ENCODE results near the gene SSNA1. TPM values are rescaled to one million over a fixed set of nuclear protein-coding genes. Genes with fewer than 3 reads are reported as not detected.

Gene SSNA1
- total RNA-seq, 4 donors from 2014 or later: 67.1 to 124 (median 96.7) TPM

GRCh38 chr9:137146527-137146918 lies 42.0 kb upstream of the SSNA1 start:
- H3K4me1 ChIP-seq: no peaks in the 10 kb centered on the region
- no CpG with 5 or more reads among the region's 9 CpGs for WGBS, 2 donors
- H3K4me3 ChIP-seq: no peak overlapping the region
- intact Hi-C loops (cut with DNase I): no loop called here
- peaks cover 0 to 8% (median 0%) of the 10 kb centered on the region in 3 donors for H3K9me3 ChIP-seq
- no peaks in the 10 kb centered on the region for H3K36me3 ChIP-seq
- H3K27ac ChIP-seq: no peak overlapping the region
- no peak for DNase-seq
- TF ChIP-seq, protein P1, sequence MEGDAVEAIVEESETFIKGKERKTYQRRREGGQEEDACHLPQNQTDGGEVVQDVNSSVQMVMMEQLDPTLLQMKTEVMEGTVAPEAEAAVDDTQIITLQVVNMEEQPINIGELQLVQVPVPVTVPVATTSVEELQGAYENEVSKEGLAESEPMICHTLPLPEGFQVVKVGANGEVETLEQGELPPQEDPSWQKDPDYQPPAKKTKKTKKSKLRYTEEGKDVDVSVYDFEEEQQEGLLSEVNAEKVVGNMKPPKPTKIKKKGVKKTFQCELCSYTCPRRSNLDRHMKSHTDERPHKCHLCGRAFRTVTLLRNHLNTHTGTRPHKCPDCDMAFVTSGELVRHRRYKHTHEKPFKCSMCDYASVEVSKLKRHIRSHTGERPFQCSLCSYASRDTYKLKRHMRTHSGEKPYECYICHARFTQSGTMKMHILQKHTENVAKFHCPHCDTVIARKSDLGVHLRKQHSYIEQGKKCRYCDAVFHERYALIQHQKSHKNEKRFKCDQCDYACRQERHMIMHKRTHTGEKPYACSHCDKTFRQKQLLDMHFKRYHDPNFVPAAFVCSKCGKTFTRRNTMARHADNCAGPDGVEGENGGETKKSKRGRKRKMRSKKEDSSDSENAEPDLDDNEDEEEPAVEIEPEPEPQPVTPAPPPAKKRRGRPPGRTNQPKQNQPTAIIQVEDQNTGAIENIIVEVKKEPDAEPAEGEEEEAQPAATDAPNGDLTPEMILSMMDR (IDR thresholded peaks at IDR 0.05): no peak
- TF ChIP-seq POLR2A (IDR thresholded peaks at IDR 0.05): no peak
- peaks cover 0 to 77% (median 0%) of the 10 kb centered on the region in 4 donors for H3K27me3 ChIP-seq

- no peak for DNase-seq
- Histone ChIP-seq H3K36me3 (no peaks in the 10 kb centered on the region), H3K4me1 (no peaks in the 10 kb centered on the region), H3K4me3 (no peak overlapping the region), H3K9me3 (peaks cover 0 to 8% (median 0%) of the 10 kb centered on the region in 3 donors), H3K27me3 (peaks cover 0 to 69% (median 0%) of the 10 kb centered on the region in 4 donors), H3K27ac (no peak overlapping the region)
- 76 to 81% methylated on average over 3 to 17 of the region's 26 CpGs for WGBS, 2 donors
- TF ChIP-seq, protein P1 (IDR thresholded peaks at IDR 0.05): no peak
- TF ChIP-seq POLR2A (IDR thresholded peaks at IDR 0.05): no peak
- intact Hi-C loops (cut with DNase I): no loop called here
Measured at GRCh38 chr9:137147091-137147792, 41.2 kb upstream of the SSNA1 start.

- 29% methylated on average over 15 of the region's 24 CpGs; no CpG with 5 or more reads in 1 of the 2 donors for WGBS, 2 donors
- H3K27me3 ChIP-seq: peaks cover 0 to 64% (median 0%) of the 10 kb centered on the region in 4 donors
- H3K4me1 ChIP-seq: no peaks in the 10 kb centered on the region
- DNase-seq: no peak
- intact Hi-C loops (cut with DNase I): no loop called here
- no peak overlapping the region for H3K27ac ChIP-seq
- no peak for TF ChIP-seq POLR2A (IDR thresholded peaks at IDR 0.05)
- TF ChIP-seq, protein P1 (IDR thresholded peaks at IDR 0.05): no peak
- H3K4me3 ChIP-seq: no peak overlapping the region
- no peaks in the 10 kb centered on the region for H3K36me3 ChIP-seq
- H3K9me3 ChIP-seq: peaks cover 0 to 8% (median 0%) of the 10 kb centered on the region in 3 donors
Measured at GRCh38 chr9:137147793-137148160, 40.7 kb upstream of the SSNA1 start.

- H3K27me3 ChIP-seq: peaks cover 0 to 59% (median 0%) of the 10 kb centered on the region in 4 donors
- H3K27ac ChIP-seq: no peak overlapping the region
- H3K4me1 ChIP-seq: no peaks in the 10 kb centered on the region
- no peak overlapping the region for H3K4me3 ChIP-seq
- no peak for TF ChIP-seq POLR2A (IDR thresholded peaks at IDR 0.05)
- TF ChIP-seq, protein P1 (IDR thresholded peaks at IDR 0.05): no peak
- intact Hi-C loops (cut with DNase I): no loop called here
- H3K9me3 ChIP-seq: peaks cover 0 to 8% (median 0%) of the 10 kb centered on the region in 3 donors
- no peak for DNase-seq
- H3K36me3 ChIP-seq: no peaks in the 10 kb centered on the region
- 52% methylated on average over 4 of the region's 27 CpGs; no CpG with 5 or more reads in 1 of the 2 donors for WGBS, 2 donors
Measured at GRCh38 chr9:137148242-137148641, 40.2 kb upstream of the SSNA1 start.

GRCh38 chr9:137148661-137149060 lies 39.8 kb upstream of the SSNA1 start:
- Histone ChIP-seq H3K9me3 (peaks cover 0 to 8% (median 0%) of the 10 kb centered on the region in 3 donors), H3K27me3 (peaks cover 0 to 55% (median 0%) of the 10 kb centered on the region in 4 donors), H3K36me3 (no peaks in the 10 kb centered on the region), H3K4me1 (no peaks in the 10 kb centered on the region), H3K27ac (no peak overlapping the region), H3K4me3 (no peak overlapping the region)
- intact Hi-C loops (cut with DNase I): no loop called here
- TF ChIP-seq, protein P1 (IDR thresholded peaks at IDR 0.05): no peak
- TF ChIP-seq POLR2A (IDR thresholded peaks at IDR 0.05): no peak
- no peak for DNase-seq
- 76 to 84% methylated on average over 7 to 12 of the region's 19 CpGs for WGBS, 2 donors

Measured in esophagus squamous epithelium (tissue), 5 donors.